ENCODE data around the gene DGKB. TPM values are rescaled to one million over a fixed set of nuclear protein-coding genes. Genes with fewer than 3 reads are reported as not detected.

DGKB gene
- total RNA-seq, 1 donor from 2014 or later: 0.72 TPM

DNA sequence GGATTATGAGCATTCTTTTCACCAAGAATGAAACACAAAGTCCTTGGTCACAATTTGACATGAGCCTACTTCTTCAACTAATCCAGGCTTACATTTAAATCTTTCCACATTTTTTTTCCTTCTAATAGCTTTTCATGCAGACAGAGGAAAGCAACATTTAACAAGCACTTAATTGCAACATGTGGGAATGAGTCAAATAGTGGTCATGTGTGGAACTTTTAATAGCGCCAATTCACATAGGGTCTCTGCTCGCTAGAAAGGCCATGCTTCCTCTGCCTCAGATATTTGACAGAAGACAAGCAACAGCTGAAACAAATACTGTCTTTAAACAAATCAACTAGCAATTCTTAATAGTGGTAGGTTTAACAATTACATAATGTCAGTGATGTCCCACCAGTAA is 627.2 kb downstream of the DGKB start:
- no peak overlapping the region for H3K4me3 Mint-ChIP-seq
- TF ChIP-seq, protein P1, sequence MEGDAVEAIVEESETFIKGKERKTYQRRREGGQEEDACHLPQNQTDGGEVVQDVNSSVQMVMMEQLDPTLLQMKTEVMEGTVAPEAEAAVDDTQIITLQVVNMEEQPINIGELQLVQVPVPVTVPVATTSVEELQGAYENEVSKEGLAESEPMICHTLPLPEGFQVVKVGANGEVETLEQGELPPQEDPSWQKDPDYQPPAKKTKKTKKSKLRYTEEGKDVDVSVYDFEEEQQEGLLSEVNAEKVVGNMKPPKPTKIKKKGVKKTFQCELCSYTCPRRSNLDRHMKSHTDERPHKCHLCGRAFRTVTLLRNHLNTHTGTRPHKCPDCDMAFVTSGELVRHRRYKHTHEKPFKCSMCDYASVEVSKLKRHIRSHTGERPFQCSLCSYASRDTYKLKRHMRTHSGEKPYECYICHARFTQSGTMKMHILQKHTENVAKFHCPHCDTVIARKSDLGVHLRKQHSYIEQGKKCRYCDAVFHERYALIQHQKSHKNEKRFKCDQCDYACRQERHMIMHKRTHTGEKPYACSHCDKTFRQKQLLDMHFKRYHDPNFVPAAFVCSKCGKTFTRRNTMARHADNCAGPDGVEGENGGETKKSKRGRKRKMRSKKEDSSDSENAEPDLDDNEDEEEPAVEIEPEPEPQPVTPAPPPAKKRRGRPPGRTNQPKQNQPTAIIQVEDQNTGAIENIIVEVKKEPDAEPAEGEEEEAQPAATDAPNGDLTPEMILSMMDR (conservative IDR thresholded peaks at IDR 0.05): no peak
- H3K4me1 Mint-ChIP-seq: peaks cover 39% of the 10 kb centered on the region
- H3K27me3 Mint-ChIP-seq (ENCODE audit: low read depth): no peaks in the 10 kb centered on the region
- peaks cover 8% of the 10 kb centered on the region for H3K36me3 Mint-ChIP-seq (ENCODE audit: low read depth)
- DNase-seq (ENCODE audit: low read depth, low spot score): no peak
- H3K27ac Mint-ChIP-seq (ENCODE audit: unreplicated experiment): no peak overlapping the region
- H3K9me3 Mint-ChIP-seq: peaks cover 10% of the 10 kb centered on the region

DNA sequence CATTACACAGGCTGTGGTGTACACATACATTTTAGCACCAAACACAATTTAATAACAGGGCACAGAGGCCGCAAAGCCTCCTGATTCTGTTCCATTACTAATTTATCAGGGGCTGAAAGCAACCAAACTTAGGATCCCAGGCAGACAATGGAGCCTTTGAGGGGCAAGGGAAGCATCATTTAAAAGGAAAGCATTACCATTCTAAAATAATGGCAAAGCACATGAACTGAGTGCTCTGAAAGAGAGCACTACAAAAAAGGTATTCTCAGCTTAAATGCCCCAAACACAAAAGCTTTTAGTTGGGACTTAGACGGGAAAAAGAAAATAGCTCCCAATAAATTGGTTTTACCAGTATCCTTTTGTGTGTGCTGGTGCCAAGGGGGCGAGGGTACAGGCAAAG is 631.1 kb downstream of the DGKB start:
- Mint-ChIP-seq H3K4me1 (peaks cover 49% of the 10 kb centered on the region), H3K36me3 (ENCODE audit: low read depth) (peaks cover 3% of the 10 kb centered on the region), H3K9me3 (peaks cover 3% of the 10 kb centered on the region), H3K27me3 (ENCODE audit: low read depth) (no peaks in the 10 kb centered on the region), H3K4me3 (peak overlapping the region; percentile 16), H3K27ac (ENCODE audit: unreplicated experiment) (peak overlapping the region; percentile 82)
- no peak for DNase-seq (ENCODE audit: low read depth, low spot score)
- TF ChIP-seq, protein P1 (conservative IDR thresholded peaks at IDR 0.05): no peak

DNA sequence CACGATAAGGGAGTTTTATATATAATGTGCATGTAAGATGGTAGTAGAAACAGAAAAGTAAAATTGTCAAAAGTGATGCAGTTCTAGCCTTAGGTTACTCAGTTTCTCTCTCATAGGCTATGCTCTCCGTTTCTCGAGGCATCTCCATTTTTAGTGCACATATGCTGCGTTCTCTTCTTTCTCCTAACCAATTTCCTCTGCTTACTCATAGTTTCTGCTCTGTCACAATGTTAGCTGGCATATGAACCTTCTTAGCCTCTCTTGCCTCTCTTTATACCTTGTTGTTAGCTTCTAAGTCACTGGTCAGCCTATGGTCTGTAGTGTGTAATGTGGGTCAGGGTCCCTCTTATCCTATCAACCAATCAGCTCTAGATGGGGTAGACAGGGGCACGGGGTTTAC is 632.5 kb downstream of the DGKB start:
- Mint-ChIP-seq H3K36me3 (ENCODE audit: low read depth) (peaks cover 3% of the 10 kb centered on the region), H3K27me3 (ENCODE audit: low read depth) (no peaks in the 10 kb centered on the region)

DNA sequence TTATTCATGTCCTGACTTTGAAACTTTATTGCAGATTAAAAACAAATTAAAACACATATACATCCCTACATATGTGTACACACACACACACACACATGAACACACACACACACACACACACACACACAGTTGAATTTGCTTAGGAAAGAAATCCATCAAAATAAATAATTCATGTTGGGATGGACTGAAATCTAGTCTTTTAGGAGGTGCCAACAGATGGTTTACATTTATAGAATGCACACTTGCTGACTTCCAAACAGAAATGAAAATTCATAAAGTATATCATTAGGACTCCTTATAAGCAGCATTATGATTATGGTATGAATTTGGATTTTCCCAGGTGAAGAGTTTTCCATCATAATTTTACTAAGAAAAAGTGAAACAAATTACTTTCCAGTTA is 642.5 kb downstream of the DGKB start:
- no peaks in the 10 kb centered on the region for H3K27me3 Mint-ChIP-seq (ENCODE audit: low read depth)
- H3K4me3 Mint-ChIP-seq: no peak overlapping the region
- no peak for DNase-seq (ENCODE audit: low read depth, low spot score)
- H3K27ac Mint-ChIP-seq (ENCODE audit: unreplicated experiment): no peak overlapping the region
- TF ChIP-seq, protein P1 (conservative IDR thresholded peaks at IDR 0.05): no peak
- H3K4me1 Mint-ChIP-seq: peaks cover 39% of the 10 kb centered on the region
- no peaks in the 10 kb centered on the region for H3K36me3 Mint-ChIP-seq (ENCODE audit: low read depth)
- peaks cover 6% of the 10 kb centered on the region for H3K9me3 Mint-ChIP-seq

More for the DNA sequence above, 632.5 kb downstream of the DGKB start:
- peak overlapping the region; percentile 1 for H3K4me3 Mint-ChIP-seq
- H3K27ac Mint-ChIP-seq (ENCODE audit: unreplicated experiment): peak overlapping the region; percentile 95
- peaks cover 49% of the 10 kb centered on the region for H3K4me1 Mint-ChIP-seq
- TF ChIP-seq, protein P1 (conservative IDR thresholded peaks at IDR 0.05): no peak
- DNase-seq (ENCODE audit: low read depth, low spot score): no peak
- peaks cover 3% of the 10 kb centered on the region for H3K9me3 Mint-ChIP-seq

DNA sequence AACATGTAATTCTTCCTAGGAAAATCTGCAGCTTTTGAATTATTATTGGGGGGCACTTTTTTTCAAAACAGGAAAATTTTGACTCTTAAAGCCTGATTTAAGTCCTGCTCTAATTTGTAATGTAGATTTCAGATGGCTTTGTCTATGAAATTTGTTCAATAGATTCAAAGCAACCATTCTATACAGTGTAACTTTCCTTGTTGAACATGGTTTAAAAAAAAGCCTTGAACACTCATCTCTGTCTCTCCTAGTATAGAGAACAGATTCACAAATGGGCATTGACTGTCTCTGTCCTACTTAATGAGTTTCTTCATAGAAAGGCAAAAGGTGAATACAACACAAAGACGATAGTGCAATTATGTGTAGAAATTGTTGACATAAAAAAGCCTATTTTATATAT is 643.7 kb downstream of the DGKB start:
- no peak for DNase-seq (ENCODE audit: low read depth, low spot score)
- H3K9me3 Mint-ChIP-seq: peaks cover 6% of the 10 kb centered on the region
- TF ChIP-seq, protein P1 (conservative IDR thresholded peaks at IDR 0.05): no peak
- H3K36me3 Mint-ChIP-seq (ENCODE audit: low read depth): no peaks in the 10 kb centered on the region
- no peak overlapping the region for H3K27ac Mint-ChIP-seq (ENCODE audit: unreplicated experiment)
- H3K27me3 Mint-ChIP-seq (ENCODE audit: low read depth): no peaks in the 10 kb centered on the region
- peaks cover 40% of the 10 kb centered on the region for H3K4me1 Mint-ChIP-seq
- peak overlapping the region; percentile 63 for H3K4me3 Mint-ChIP-seq

DNA sequence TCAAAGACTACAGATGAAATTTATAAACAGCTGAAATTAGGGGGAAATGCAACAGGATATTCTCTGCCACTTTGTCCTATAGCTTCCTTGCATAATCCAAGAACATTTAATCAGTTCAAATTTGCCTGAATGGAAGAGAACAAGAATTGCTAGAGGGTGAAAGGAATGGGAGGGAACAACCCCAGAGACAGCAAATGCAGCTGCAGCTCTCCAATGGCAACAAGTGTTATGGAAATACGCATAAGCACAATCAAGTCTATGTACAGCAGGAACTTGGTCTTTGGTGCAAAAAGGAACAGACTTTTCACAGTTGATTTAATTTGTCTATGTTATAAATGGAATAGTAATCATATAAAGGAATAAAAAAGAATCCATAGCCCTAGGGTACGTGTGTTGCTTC is 644.1 kb downstream of the DGKB start:
- TF ChIP-seq, protein P1 (conservative IDR thresholded peaks at IDR 0.05): no peak
- Mint-ChIP-seq H3K27me3 (ENCODE audit: low read depth) (no peaks in the 10 kb centered on the region), H3K4me3 (peak overlapping the region; percentile 63)

More for the DNA sequence above, 644.1 kb downstream of the DGKB start:
- Mint-ChIP-seq H3K4me1 (peaks cover 42% of the 10 kb centered on the region), H3K27ac (ENCODE audit: unreplicated experiment) (peak overlapping the region; percentile 89), H3K9me3 (peaks cover 7% of the 10 kb centered on the region), H3K36me3 (ENCODE audit: low read depth) (no peaks in the 10 kb centered on the region)
- DNase-seq (ENCODE audit: low read depth, low spot score): no peak

All from neural crest cell (in vitro differentiated cells).